Measurements from ENCODE around the gene ECI1. TPM values are rescaled to one million over a fixed set of nuclear protein-coding genes. Genes with fewer than 3 reads are reported as not detected.

The ECI1 gene
- total RNA-seq, 4 donors from 2014 or later, result 74.0 to 137 (median 79.3) TPM

DNA sequence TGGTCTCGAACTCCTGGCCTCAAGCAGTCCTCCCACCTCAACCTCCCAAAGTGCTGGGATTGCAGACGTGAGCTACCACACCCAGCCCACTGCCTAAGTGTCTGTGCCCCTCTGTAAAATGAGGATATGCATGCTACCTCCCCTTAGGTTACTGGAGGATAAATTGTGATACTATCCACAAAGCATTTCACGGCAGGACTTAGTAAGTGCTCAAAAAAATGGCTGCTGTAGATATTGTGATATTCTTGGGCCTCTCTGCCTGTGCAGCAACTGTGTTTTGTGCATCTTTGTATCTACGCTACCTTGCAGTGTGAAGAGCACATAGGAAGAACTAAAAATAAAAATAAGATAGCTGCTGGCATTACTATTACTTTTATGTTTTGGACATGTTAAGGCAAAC, 53.1 kb downstream of the ECI1 start:
- Histone ChIP-seq H3K9me3 (no peaks in the 10 kb centered on the region), H3K4me3 (no peak overlapping the region), H3K36me3 (no peaks in the 10 kb centered on the region), H3K4me1 (peaks cover 7 to 10% of the 10 kb centered on the region in 2 donors), H3K27me3 (peaks cover 27 to 36% (median 33%) of the 10 kb centered on the region in 3 donors), H3K27ac (no peak overlapping the region)
- no peak for DNase-seq
- in situ Hi-C loops (cut with MboI; ENCODE audit: low sequenced_read_pairs in 4 of 4) (no loop called here), intact Hi-C loops (cut with DNase I; ENCODE audit: low total_unique reads) (loop anchor here (5.0 kb wide), 1 partner anchor 304 kb away; no protein-coding TSS in a partner anchor)
- TF ChIP-seq CTCF (IDR thresholded peaks at IDR 0.05 in 4 of 5, conservative IDR thresholded peaks at IDR 0.05 in 1 of 5) (no peak), POLR2A (IDR thresholded peaks at IDR 0.05) (no peak)
- no peak for ATAC-seq

DNA sequence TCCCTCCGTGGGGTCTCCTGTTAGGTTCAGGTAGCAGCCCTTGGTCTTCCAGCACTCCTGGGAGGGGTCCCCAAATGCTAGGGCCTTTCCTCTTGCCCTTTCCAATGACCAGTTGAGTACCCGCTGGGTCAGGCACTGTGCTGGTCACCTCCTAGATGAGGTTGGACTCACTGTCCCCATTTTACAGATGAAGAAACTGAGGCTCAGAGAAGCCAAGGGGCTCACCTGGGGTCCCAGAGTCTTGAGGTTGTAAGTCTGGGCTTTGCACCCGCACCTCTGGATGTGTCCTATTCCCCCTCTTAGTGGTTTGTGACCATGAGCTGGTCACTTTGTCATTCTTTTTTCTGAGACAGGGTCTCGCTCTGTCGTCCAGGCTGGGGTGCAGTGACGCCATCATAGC, 53.6 kb downstream of the ECI1 start:
- no peaks in the 10 kb centered on the region for H3K36me3 ChIP-seq
- in situ Hi-C loops (cut with MboI; ENCODE audit: low sequenced_read_pairs in 4 of 4), result no loop called here
- H3K4me1 ChIP-seq, result peaks cover 7 to 10% of the 10 kb centered on the region in 2 donors
- no peak overlapping the region for H3K27ac ChIP-seq
- peaks cover 27 to 36% (median 33%) of the 10 kb centered on the region in 3 donors for H3K27me3 ChIP-seq
- no peaks in the 10 kb centered on the region for H3K9me3 ChIP-seq
- no peak overlapping the region for H3K4me3 ChIP-seq
- no peak for ATAC-seq
- intact Hi-C loops (cut with DNase I; ENCODE audit: low total_unique reads), result loop anchor here (5.0 kb wide), 1 partner anchor 305 kb away; no protein-coding TSS in a partner anchor
- no peak for DNase-seq
- TF ChIP-seq POLR2A (IDR thresholded peaks at IDR 0.05) (no peak), CTCF (IDR thresholded peaks at IDR 0.05 in 4 of 5, conservative IDR thresholded peaks at IDR 0.05 in 1 of 5) (no peak)

DNA sequence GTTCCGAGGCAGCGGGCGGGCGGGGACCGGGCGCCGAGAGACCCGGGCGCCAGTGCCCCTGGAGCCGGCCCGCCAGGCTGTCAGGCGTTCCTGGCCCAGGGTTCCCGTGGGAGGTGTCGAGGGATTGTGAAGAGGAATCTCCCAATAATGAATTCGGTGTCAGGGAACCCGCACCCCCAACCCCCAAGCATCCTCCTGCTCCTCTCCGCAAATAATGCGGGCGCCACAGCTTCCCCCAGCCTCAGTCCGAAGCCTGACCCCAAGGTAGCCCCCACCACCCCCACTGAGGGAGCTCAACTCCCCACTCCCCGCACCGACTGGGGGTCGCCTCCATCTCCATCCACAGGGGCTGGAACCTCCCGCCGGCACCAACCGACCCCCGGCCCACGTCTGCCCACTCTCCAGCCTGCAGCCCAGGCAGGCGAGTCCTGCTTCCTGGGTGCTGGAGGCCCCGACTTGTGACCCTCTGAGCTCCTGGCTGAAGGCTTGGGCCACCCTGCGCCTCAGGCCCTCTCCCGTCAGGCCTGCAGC, 54.3 kb downstream of the ECI1 start:
- no peaks in the 10 kb centered on the region for H3K9me3 ChIP-seq
- TF ChIP-seq CTCF (IDR thresholded peaks at IDR 0.05 in 4 of 5, conservative IDR thresholded peaks at IDR 0.05 in 1 of 5) (no peak), POLR2A (IDR thresholded peaks at IDR 0.05) (no peak)
- DNase-seq (no peak), ATAC-seq (no peak)
- no peak overlapping the region for H3K4me3 ChIP-seq
- H3K4me1 ChIP-seq, result peaks cover 7 to 10% of the 10 kb centered on the region in 2 donors
- H3K36me3 ChIP-seq, result no peaks in the 10 kb centered on the region
- peaks cover 27 to 36% (median 33%) of the 10 kb centered on the region in 3 donors for H3K27me3 ChIP-seq
- intact Hi-C loops (cut with DNase I; ENCODE audit: low total_unique reads), result loop anchor here (5.0 kb wide), 1 partner anchor 305 kb away; no protein-coding TSS in a partner anchor
- no peak overlapping the region for H3K27ac ChIP-seq
- in situ Hi-C loops (cut with MboI; ENCODE audit: low sequenced_read_pairs in 4 of 4), result no loop called here

GRCh38 chr16:2196162-2196980, 55.0 kb downstream of the ECI1 start, which contains the start of gene CASKIN1:
CASKIN1 (minus strand) TSS chr16:2196605; CDS start chr16:2196432, 173 bp downstream.
- Histone ChIP-seq H3K27ac (no peak within 1 kb of the TSS), H3K36me3 (no peaks in the 10 kb centered on the region), H3K4me3 (peak within 1 kb of the TSS in 3 of 4 donors; percentile 34 to 38 (median 35)), H3K9me3 (no peaks in the 10 kb centered on the region), H3K4me1 (peaks cover 7 to 10% of the 10 kb centered on the region in 2 donors), H3K27me3 (peaks cover 27 to 36% (median 33%) of the 10 kb centered on the region in 3 donors)
- in situ Hi-C loops (cut with MboI; ENCODE audit: low sequenced_read_pairs in 4 of 4) (no loop called here), intact Hi-C loops (cut with DNase I; ENCODE audit: low total_unique reads) (loop anchor here (5.0 kb wide), 1 partner anchor 306 kb away; no protein-coding TSS in a partner anchor)
- TF ChIP-seq CTCF (IDR thresholded peaks at IDR 0.05 in 4 of 5, conservative IDR thresholded peaks at IDR 0.05 in 1 of 5) (no peak), POLR2A (IDR thresholded peaks at IDR 0.05) (no peak)
- no peak for DNase-seq
- ATAC-seq, result peak in 1 of 2 donors; percentile 21

Measured in gastrocnemius medialis (tissue), 4 donors.